NCI-H2107 treated with DMSO at 0.1 percent for 48 hours (cell line): ENCODE data around the gene PLCB3.

Experiments used
- DNase-seq: peaks from one replicate; lab custom pipeline; 2025; ENCODE audit not compliant: unreplicated experiment; lab: John Stamatoyannopoulos, UW

Gene PLCB3

GRCh38 chr11:64251016-64251752 lies at the start of gene PLCB3:
Gene PLCB3 (plus strand): TSS chr11:64251530. CDS start chr11:64251650, 120 bp downstream.
- DNase-seq, result no peak

- no peak for DNase-seq
Observed at GRCh38 chr11:64201543-64201942, 49.8 kb upstream of the PLCB3 start.

GRCh38 chr11:64202992-64203391 lies 48.3 kb upstream of the PLCB3 start:
- DNase-seq, result no peak

- no peak for DNase-seq
Observed at GRCh38 chr11:64203421-64204079, 47.8 kb upstream of the PLCB3 start.

- no peak for DNase-seq
Observed at GRCh38 chr11:64204080-64204440, 47.3 kb upstream of the PLCB3 start.

- DNase-seq, result peak; percentile 91
Observed at GRCh38 chr11:64204464-64204989, 46.8 kb upstream of the PLCB3 start.

GRCh38 chr11:64206457-64207255 lies 44.7 kb upstream of the PLCB3 start, which contains the start of gene FERMT3:
Gene FERMT3 (plus strand): TSS chr11:64206721. CDS start chr11:64207365, 644 bp downstream.
- DNase-seq, result no peak

- DNase-seq, result no peak
Observed at GRCh38 chr11:64207256-64208085, 43.9 kb upstream of the PLCB3 start.

- DNase-seq, result no peak
Observed at GRCh38 chr11:64208086-64208795, 43.1 kb upstream of the PLCB3 start.

GRCh38 chr11:64208796-64209562 lies 42.4 kb upstream of the PLCB3 start:
- DNase-seq, result no peak

- no peak for DNase-seq
Observed at GRCh38 chr11:64209563-64209843, 41.8 kb upstream of the PLCB3 start.

GRCh38 chr11:64210301-64211020 lies 40.9 kb upstream of the PLCB3 start:
- DNase-seq, result no peak

- DNase-seq, result no peak
Observed at GRCh38 chr11:64211181-64211872, 40.0 kb upstream of the PLCB3 start.

GRCh38 chr11:64216879-64217278 lies 34.5 kb upstream of the PLCB3 start:
- DNase-seq, result no peak

GRCh38 chr11:64218628-64219353 lies 32.5 kb upstream of the PLCB3 start:
- no peak for DNase-seq

- DNase-seq, result no peak
Observed at GRCh38 chr11:64219354-64219684, 32.0 kb upstream of the PLCB3 start.

- DNase-seq, result no peak
Observed at GRCh38 chr11:64219755-64220154, 31.6 kb upstream of the PLCB3 start.

GRCh38 chr11:64220271-64220670 lies 31.1 kb upstream of the PLCB3 start:
- DNase-seq, result no peak
